ENCODE data around the gene LMAN1L. TPM values are rescaled to one million over a fixed set of nuclear protein-coding genes. Genes with fewer than 3 reads are reported as not detected.

LMAN1L gene
- total RNA-seq, 4 donors from 2014 or later = 0.66 TPM; not detected in 3

DNA sequence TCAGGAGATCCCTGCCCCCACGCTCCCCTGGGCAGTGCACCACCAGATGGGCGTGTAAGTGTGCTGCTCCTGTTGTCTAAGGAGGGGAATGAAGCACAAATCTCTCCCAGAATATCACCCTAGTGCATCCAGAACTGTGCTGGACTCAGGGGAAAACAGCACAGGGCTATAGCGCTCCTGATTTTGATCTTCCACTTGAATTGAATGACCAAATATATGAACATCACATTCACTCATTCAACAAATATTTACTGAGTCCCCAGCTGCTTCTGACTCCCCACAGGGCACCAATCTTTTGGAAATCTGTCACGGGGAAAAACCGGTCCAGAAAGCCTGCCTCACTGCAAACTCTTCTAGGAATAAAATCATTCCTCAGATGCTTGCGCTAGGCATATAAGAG lies 16.2 kb downstream of the LMAN1L start:
- no peak overlapping the region for H3K27ac ChIP-seq (replicated peaks in 1 of 4)
- no peaks in the 10 kb centered on the region for H3K36me3 ChIP-seq
- H3K4me1 ChIP-seq = peaks cover 8 to 11% (median 10%) of the 10 kb centered on the region in 4 donors
- WGBS = 76% methylated on average over 6 of the region's 6 CpGs
- intact Hi-C loops (cut with DNase I) = no loop called here
- no peak for DNase-seq (ENCODE audit: extremely low spot score)
- H3K4me3 ChIP-seq = no peak overlapping the region
- peaks cover 0 to 39% (median 15%) of the 10 kb centered on the region in 4 donors for H3K27me3 ChIP-seq
- TF ChIP-seq, protein P1, sequence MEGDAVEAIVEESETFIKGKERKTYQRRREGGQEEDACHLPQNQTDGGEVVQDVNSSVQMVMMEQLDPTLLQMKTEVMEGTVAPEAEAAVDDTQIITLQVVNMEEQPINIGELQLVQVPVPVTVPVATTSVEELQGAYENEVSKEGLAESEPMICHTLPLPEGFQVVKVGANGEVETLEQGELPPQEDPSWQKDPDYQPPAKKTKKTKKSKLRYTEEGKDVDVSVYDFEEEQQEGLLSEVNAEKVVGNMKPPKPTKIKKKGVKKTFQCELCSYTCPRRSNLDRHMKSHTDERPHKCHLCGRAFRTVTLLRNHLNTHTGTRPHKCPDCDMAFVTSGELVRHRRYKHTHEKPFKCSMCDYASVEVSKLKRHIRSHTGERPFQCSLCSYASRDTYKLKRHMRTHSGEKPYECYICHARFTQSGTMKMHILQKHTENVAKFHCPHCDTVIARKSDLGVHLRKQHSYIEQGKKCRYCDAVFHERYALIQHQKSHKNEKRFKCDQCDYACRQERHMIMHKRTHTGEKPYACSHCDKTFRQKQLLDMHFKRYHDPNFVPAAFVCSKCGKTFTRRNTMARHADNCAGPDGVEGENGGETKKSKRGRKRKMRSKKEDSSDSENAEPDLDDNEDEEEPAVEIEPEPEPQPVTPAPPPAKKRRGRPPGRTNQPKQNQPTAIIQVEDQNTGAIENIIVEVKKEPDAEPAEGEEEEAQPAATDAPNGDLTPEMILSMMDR (IDR thresholded peaks at IDR 0.05) = no peak
- TF ChIP-seq POLR2A (IDR thresholded peaks at IDR 0.05; ENCODE audit: low read depth) = no peak
- TF ChIP-seq EP300 (IDR thresholded peaks at IDR 0.05) = no peak
- no peak for TF ChIP-seq POLR2AphosphoS5 (IDR thresholded peaks at IDR 0.05)
- no peaks in the 10 kb centered on the region for H3K9me3 ChIP-seq

DNA sequence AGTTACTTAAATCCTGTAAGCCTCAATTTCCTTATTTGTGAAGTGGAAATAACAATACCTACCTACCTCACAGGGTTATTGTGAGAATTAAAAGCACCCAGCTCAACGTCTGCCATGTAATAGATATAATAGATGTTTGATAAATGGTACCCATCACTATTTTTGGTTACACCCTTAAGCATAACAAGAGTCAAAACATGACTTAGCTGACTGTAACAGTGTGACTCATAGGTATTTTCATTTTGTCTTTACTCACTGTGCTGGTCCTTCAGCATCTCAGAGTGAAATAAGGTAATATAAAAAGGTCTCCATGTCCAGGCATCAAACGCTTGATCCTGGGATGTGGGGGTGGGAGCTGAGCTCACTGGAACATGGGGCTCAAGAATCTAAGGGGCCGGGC lies 16.9 kb downstream of the LMAN1L start:
- intact Hi-C loops (cut with DNase I) = no loop called here

DNA sequence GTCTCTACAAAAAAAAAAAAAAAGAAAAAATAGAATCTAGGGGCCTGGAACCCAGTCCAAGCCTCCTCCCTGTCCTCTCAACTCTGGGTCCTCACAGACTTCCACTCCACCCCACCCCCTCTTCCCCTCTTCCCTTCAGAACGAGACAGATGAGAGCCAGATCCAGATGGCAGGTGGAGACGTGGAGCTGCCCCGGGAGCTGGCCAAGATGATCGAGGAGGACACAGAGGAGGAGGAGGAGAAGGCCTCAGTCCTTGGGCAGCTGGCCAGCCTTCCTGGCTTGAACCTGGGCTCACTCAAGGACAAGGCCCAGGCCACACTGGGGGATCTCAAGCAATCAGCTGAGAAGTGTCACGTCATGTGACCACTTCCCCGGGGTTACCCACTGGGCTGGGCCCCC lies 17.4 kb downstream of the LMAN1L start:
- no peak overlapping the region for H3K27ac ChIP-seq (replicated peaks in 1 of 4)
- no peak for DNase-seq (ENCODE audit: extremely low spot score)
- TF ChIP-seq, protein P1 (IDR thresholded peaks at IDR 0.05) = no peak
- TF ChIP-seq EP300 (IDR thresholded peaks at IDR 0.05) (no peak), POLR2AphosphoS5 (IDR thresholded peaks at IDR 0.05) (no peak), POLR2A (IDR thresholded peaks at IDR 0.05; ENCODE audit: low read depth) (no peak)
- no peaks in the 10 kb centered on the region for H3K36me3 ChIP-seq
- H3K4me1 ChIP-seq = peaks cover 8 to 11% (median 10%) of the 10 kb centered on the region in 4 donors
- peaks cover 0 to 37% (median 15%) of the 10 kb centered on the region in 4 donors for H3K27me3 ChIP-seq
- no peaks in the 10 kb centered on the region for H3K9me3 ChIP-seq
- 64% methylated on average over 5 of the region's 6 CpGs for WGBS
- no peak overlapping the region for H3K4me3 ChIP-seq
- intact Hi-C loops (cut with DNase I) = no loop called here

More for the DNA sequence above, 16.9 kb downstream of the LMAN1L start:
- TF ChIP-seq POLR2AphosphoS5 (IDR thresholded peaks at IDR 0.05) = no peak
- TF ChIP-seq POLR2A (IDR thresholded peaks at IDR 0.05; ENCODE audit: low read depth) = no peak
- TF ChIP-seq, protein P1 (IDR thresholded peaks at IDR 0.05) = no peak
- TF ChIP-seq EP300 (IDR thresholded peaks at IDR 0.05) = no peak
- Histone ChIP-seq H3K9me3 (no peaks in the 10 kb centered on the region), H3K27ac (replicated peaks in 1 of 4) (no peak overlapping the region), H3K4me3 (no peak overlapping the region), H3K27me3 (peaks cover 0 to 39% (median 15%) of the 10 kb centered on the region in 4 donors), H3K4me1 (peaks cover 8 to 11% (median 10%) of the 10 kb centered on the region in 4 donors), H3K36me3 (no peaks in the 10 kb centered on the region)
- DNase-seq (ENCODE audit: extremely low spot score) = no peak
- 73% methylated on average over 3 of the region's 3 CpGs for WGBS

DNA sequence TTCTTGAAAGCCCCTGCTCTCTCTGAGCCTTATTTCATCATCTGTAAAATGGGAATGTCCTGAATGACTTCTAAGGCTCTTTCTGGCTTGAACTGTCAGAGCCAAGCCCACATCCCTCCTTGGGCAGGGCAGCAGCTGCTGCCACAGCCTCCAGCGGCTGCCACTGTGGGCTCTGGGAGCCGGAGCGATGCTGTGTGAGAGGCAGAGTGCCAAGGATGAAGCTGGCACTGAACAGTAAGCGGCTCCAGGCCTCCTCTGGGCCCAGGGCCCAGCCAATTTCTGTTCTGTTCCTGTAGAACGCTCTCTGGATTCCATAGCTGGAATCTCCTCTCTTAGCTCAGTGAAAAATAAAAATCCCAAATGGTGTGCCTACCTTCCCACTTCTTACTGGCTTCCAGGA lies 18.2 kb downstream of the LMAN1L start:
- H3K4me1 ChIP-seq = peaks cover 8 to 11% (median 10%) of the 10 kb centered on the region in 4 donors
- no peak overlapping the region for H3K4me3 ChIP-seq
- peaks cover 0 to 29% (median 15%) of the 10 kb centered on the region in 4 donors for H3K27me3 ChIP-seq
- TF ChIP-seq, protein P1 (IDR thresholded peaks at IDR 0.05) = no peak
- TF ChIP-seq POLR2A (IDR thresholded peaks at IDR 0.05; ENCODE audit: low read depth) (no peak), POLR2AphosphoS5 (IDR thresholded peaks at IDR 0.05) (no peak), EP300 (IDR thresholded peaks at IDR 0.05) (no peak)
- peaks cover 0 to 5% (median 3%) of the 10 kb centered on the region in 4 donors for H3K36me3 ChIP-seq
- no peak for DNase-seq (ENCODE audit: extremely low spot score)
- 77% methylated on average over 5 of the region's 5 CpGs for WGBS
- intact Hi-C loops (cut with DNase I) = no loop called here
- H3K27ac ChIP-seq (replicated peaks in 1 of 4) = no peak overlapping the region
- H3K9me3 ChIP-seq = no peaks in the 10 kb centered on the region
